BLaER1 treated with 17β-estradiol and CSF1 and Interleukin-3, amounts not matched to agents 10 nM and 100 nM (cell line): Measurements from ENCODE around the gene MBOAT2.
A peak's percentile ranks its signal among the peaks of the same experiment; 100 is the strongest.

Experiments
- H3K27ac ChIP-seq, 11 experiments: shearing (Covaris generic); formaldehyde crosslinking; 2 replicates each; pipeline ENCODE4 v1.8.1; 2022
- H3K27me3 ChIP-seq, 11 experiments: shearing (Covaris generic); formaldehyde crosslinking; 2 replicates each; pipeline ENCODE4 v1.8.1; 2022
- H3K36me3 ChIP-seq, 11 experiments: shearing (Covaris generic); formaldehyde crosslinking; 2 replicates each; pipeline ENCODE4 v1.8.1; 2022
- H3K4me1 ChIP-seq, 10 experiments: shearing (Covaris generic); formaldehyde crosslinking; 2 replicates each; pipeline ENCODE4 v1.8.1; 2022
- H3K4me2 ChIP-seq, 11 experiments: shearing (Covaris generic); formaldehyde crosslinking; 2 replicates each; pipeline ENCODE4 v1.8.1; 2022
- H3K4me3 ChIP-seq, 10 experiments: shearing (Covaris generic); formaldehyde crosslinking; 2 replicates each; pipeline ENCODE4 v1.8.1; 2022
- H3K9ac ChIP-seq, 11 experiments: shearing (Covaris generic); formaldehyde crosslinking; 2 replicates each; pipeline ENCODE4 v1.8.1; 2022
- H3K9me3 ChIP-seq, 11 experiments: shearing (Covaris generic); formaldehyde crosslinking; replicated peaks in 1 of 11; 2 replicates each; pipeline ENCODE4 v1.8.1; 2022
- H4K20me1 ChIP-seq, 11 experiments: shearing (Covaris generic); formaldehyde crosslinking; 2 replicates each; pipeline ENCODE4 v1.8.1; 2022
- Cebpa-rat ChIP-seq, 11 experiments: shearing (Covaris generic); IDR thresholded peaks; 2 replicates each; pipeline ENCODE4 v1.8.1; 2022

MBOAT2 gene

GRCh38 chr2:8821276-8822217, 181.9 kb downstream of the MBOAT2 start:
- Histone ChIP-seq H3K9ac (peak overlapping the region in 2 of 11 experiments; percentile 29 to 45; a peak in 4 of 22 replicates), H3K36me3 (peaks cover 46 to 85% (median 66%) of the 10 kb centered on the region in 11 experiments), H3K4me2 (peak overlapping the region in 9 of 11 experiments; percentile 4 to 80 (median 62); a peak in 16 of 22 replicates), H3K27me3 (no peaks in the 10 kb centered on the region), H3K4me3 (peak overlapping the region in 1 of 10 experiments; percentile 6; a peak in 2 of 20 replicates), H4K20me1 (peaks cover 0 to 39% (median 0%) of the 10 kb centered on the region in 11 experiments; a peak in 7 of 22 replicates), H3K27ac (peak overlapping the region in 8 of 11 experiments; percentile 3 to 61 (median 28); a peak in 10 of 22 replicates), H3K4me1 (peaks cover 4 to 32% (median 20%) of the 10 kb centered on the region in 10 experiments; a peak in 18 of 20 replicates), H3K9me3 (no peaks in the 10 kb centered on the region)
- TF ChIP-seq Cebpa-rat (IDR thresholded peaks at IDR 0.05) = peak in 4 of 11 experiments; percentile 43 to 71 (median 54); a peak in 9 of 22 replicates

GRCh38 chr2:8819948-8820347, 183.5 kb downstream of the MBOAT2 start:
- no peak overlapping the region for H3K27ac ChIP-seq
- H3K27me3 ChIP-seq = no peaks in the 10 kb centered on the region
- no peak overlapping the region for H3K4me3 ChIP-seq
- H4K20me1 ChIP-seq = peaks cover 0 to 39% (median 0%) of the 10 kb centered on the region in 11 experiments; a peak in 7 of 22 replicates
- no peak overlapping the region for H3K4me2 ChIP-seq
- peaks cover 48 to 85% (median 68%) of the 10 kb centered on the region in 11 experiments for H3K36me3 ChIP-seq
- no peak overlapping the region for H3K9ac ChIP-seq
- no peak for TF ChIP-seq Cebpa-rat (IDR thresholded peaks at IDR 0.05)
- peaks cover 9 to 32% (median 25%) of the 10 kb centered on the region in 10 experiments for H3K4me1 ChIP-seq
- H3K9me3 ChIP-seq = no peaks in the 10 kb centered on the region

GRCh38 chr2:8819194-8819593, 184.3 kb downstream of the MBOAT2 start:
- Histone ChIP-seq H3K27ac (no peak overlapping the region), H3K27me3 (no peaks in the 10 kb centered on the region), H3K9me3 (no peaks in the 10 kb centered on the region), H3K9ac (no peak overlapping the region), H4K20me1 (peaks cover 0 to 33% (median 0%) of the 10 kb centered on the region in 11 experiments; a peak in 7 of 22 replicates), H3K4me2 (no peak overlapping the region), H3K4me1 (peaks cover 16 to 34% (median 27%) of the 10 kb centered on the region in 10 experiments), H3K36me3 (peaks cover 46 to 81% (median 68%) of the 10 kb centered on the region in 11 experiments), H3K4me3 (no peak overlapping the region)
- TF ChIP-seq Cebpa-rat (IDR thresholded peaks at IDR 0.05) = no peak

- no peak for TF ChIP-seq Cebpa-rat (IDR thresholded peaks at IDR 0.05)
- Histone ChIP-seq H3K4me2 (no peak overlapping the region), H3K27ac (no peak overlapping the region), H3K9ac (no peak overlapping the region), H3K27me3 (no peaks in the 10 kb centered on the region), H3K4me1 (peaks cover 15 to 26% (median 18%) of the 10 kb centered on the region in 10 experiments), H3K36me3 (peaks cover 59 to 96% (median 79%) of the 10 kb centered on the region in 11 experiments), H3K4me3 (no peak overlapping the region), H4K20me1 (peaks cover 0 to 27% (median 0%) of the 10 kb centered on the region in 11 experiments; a peak in 6 of 22 replicates), H3K9me3 (no peaks in the 10 kb centered on the region; a peak in 1 of 22 replicates)
These were observed 186.3 kb downstream of the MBOAT2 start for GRCh38 chr2:8817221-8817620.

- peaks cover 0 to 9% (median 0%) of the 10 kb centered on the region in 10 experiments; a peak in 2 of 20 replicates for H3K4me1 ChIP-seq
- peaks cover 90 to 100% (median 97%) of the 10 kb centered on the region in 11 experiments for H3K36me3 ChIP-seq
- no peaks in the 10 kb centered on the region for H3K9me3 ChIP-seq
- no peak overlapping the region for H3K9ac ChIP-seq
- H3K27ac ChIP-seq = no peak overlapping the region
- no peaks in the 10 kb centered on the region for H3K27me3 ChIP-seq
- no peak overlapping the region for H3K4me3 ChIP-seq
- peaks cover 0 to 20% (median 0%) of the 10 kb centered on the region in 11 experiments; a peak in 2 of 22 replicates for H4K20me1 ChIP-seq
- H3K4me2 ChIP-seq = no peak overlapping the region
- no peak for TF ChIP-seq Cebpa-rat (IDR thresholded peaks at IDR 0.05)
These were observed 196.4 kb downstream of the MBOAT2 start for GRCh38 chr2:8806885-8807704.

GRCh38 chr2:8805278-8806210, 197.9 kb downstream of the MBOAT2 start:
- Histone ChIP-seq H3K27me3 (no peaks in the 10 kb centered on the region), H3K36me3 (peaks cover 90 to 100% (median 97%) of the 10 kb centered on the region in 11 experiments), H3K27ac (no peak overlapping the region), H4K20me1 (peaks cover 0 to 28% (median 0%) of the 10 kb centered on the region in 11 experiments; a peak in 2 of 22 replicates), H3K9me3 (no peaks in the 10 kb centered on the region), H3K4me2 (no peak overlapping the region), H3K4me3 (no peak overlapping the region), H3K9ac (no peak overlapping the region), H3K4me1 (peaks cover 0 to 9% (median 0%) of the 10 kb centered on the region in 10 experiments; a peak in 2 of 20 replicates)
- no peak for TF ChIP-seq Cebpa-rat (IDR thresholded peaks at IDR 0.05)

GRCh38 chr2:8803658-8804379, 199.7 kb downstream of the MBOAT2 start:
- H3K4me2 ChIP-seq = no peak overlapping the region
- no peak overlapping the region for H3K4me3 ChIP-seq
- H3K27me3 ChIP-seq = no peaks in the 10 kb centered on the region
- peaks cover 0 to 9% (median 0%) of the 10 kb centered on the region in 10 experiments; a peak in 2 of 20 replicates for H3K4me1 ChIP-seq
- H4K20me1 ChIP-seq = peaks cover 0 to 30% (median 0%) of the 10 kb centered on the region in 11 experiments; a peak in 2 of 22 replicates
- no peak overlapping the region for H3K9ac ChIP-seq
- H3K36me3 ChIP-seq = peaks cover 90 to 100% (median 97%) of the 10 kb centered on the region in 11 experiments
- no peak for TF ChIP-seq Cebpa-rat (IDR thresholded peaks at IDR 0.05)
- no peak overlapping the region for H3K27ac ChIP-seq
- H3K9me3 ChIP-seq = no peaks in the 10 kb centered on the region
